Thyroid gland (tissue), 4 donors: Measurements from ENCODE around the gene IGF2BP3.

ENCODE experiments used
- CTCF ChIP-seq, 6 experiments: fragments of 200-600 bp in 3 of 6; fragments of 450-650 bp in 3 of 6; sonication (generic) in 3 of 6; IDR thresholded peaks; one replicate each; pipeline ENCODE4 v1.5.1; 2016 to 2019; ENCODE audit warnings: antibody characterized with exemption in 6 of 6, mild to moderate bottlenecking in 2 of 6, inconsistent platforms in 1 of 6, moderate library complexity in 1 of 6
- POLR2A ChIP-seq, 2 donors: fragments of 450-650 bp; IDR thresholded peaks; one replicate each; pipeline ENCODE4 v1.6.1; 2017; ENCODE audit warnings: antibody characterized with exemption in 2 of 2, mild to moderate bottlenecking in 2 of 2, moderate library complexity in 1 of 2

- TF ChIP-seq POLR2A (IDR thresholded peaks at IDR 0.05), result no peak
- no peak for TF ChIP-seq CTCF (IDR thresholded peaks at IDR 0.05)
These were observed 992 bp upstream of the IGF2BP3 start for GRCh38 chr7:23471106-23471859.
